Natural killer cell (primary cell): ENCODE measurements around the gene OXCT1. TPM values are rescaled to one million over a fixed set of nuclear protein-coding genes. Genes with fewer than 3 reads are reported as not detected.

Experiments
- ATAC-seq, 3 donors: fragments of 150-1000 bp in 2 of 3; fragments of 200-7000 bp in 1 of 3; cut with Tn5 transposase; 1 replicate in 1 of 3; 2 replicates in 2 of 3; pipeline ENCODE4 v1.10.0; 2021; ENCODE audit warnings: mild to moderate bottlenecking in 2 of 3, moderate library complexity in 2 of 3
- DNase-seq, 2 donors: peaks; one replicate each; pipeline versions ENCODE4 v3.0.0 to v3.0.0-alpha.2; 2013 to 2021; ENCODE audit warnings: mixed read lengths in 1 of 2
- H3K27ac ChIP-seq: one replicate; pipeline ENCODE4 v1.5.1; 2013; ENCODE audit warnings: mild to moderate bottlenecking, low read length
- H3K27me3 ChIP-seq: one replicate; pipeline ENCODE4 v1.6.1; 2013; ENCODE audit warnings: low read length; ENCODE audit not compliant: control insufficient read depth, insufficient read depth
- H3K36me3 ChIP-seq: one replicate; pipeline ENCODE4 v1.6.1; 2013; ENCODE audit warnings: low read length; ENCODE audit not compliant: control insufficient read depth, insufficient read depth
- H3K4me1 ChIP-seq: one replicate; pipeline ENCODE4 v1.6.1; 2013; ENCODE audit warnings: low read length; ENCODE audit not compliant: control insufficient read depth, insufficient read depth
- H3K4me3 ChIP-seq: one replicate; pipeline ENCODE4 v1.5.1; 2013; ENCODE audit warnings: low read length
- H3K9me3 ChIP-seq: one replicate; pipeline ENCODE4 v1.6.1; 2013; ENCODE audit warnings: low read length; ENCODE audit not compliant: control insufficient read depth, insufficient read depth
- H3K27ac Mint-ChIP-seq, 2 donors: one replicate each; pipeline ENCODE4 v1.8.0; 2022; ENCODE audit warnings: mild to moderate bottlenecking in 2 of 2, mixed read lengths in 2 of 2, moderate library complexity in 1 of 2
- H3K27me3 Mint-ChIP-seq, 2 donors: one replicate each; pipeline ENCODE4 v1.8.0; 2022; ENCODE audit warnings: low read depth in 2 of 2, mixed read lengths in 2 of 2
- H3K36me3 Mint-ChIP-seq: one replicate; pipeline ENCODE4 v1.8.0; 2022; ENCODE audit warnings: mixed read lengths
- H3K4me1 Mint-ChIP-seq, 2 donors: one replicate each; pipeline ENCODE4 v1.8.0; 2022; ENCODE audit warnings: mixed read lengths in 2 of 2
- H3K4me3 Mint-ChIP-seq: one replicate; pipeline ENCODE4 v1.8.0; 2022; ENCODE audit warnings: mild to moderate bottlenecking, moderate library complexity, mixed read lengths
- H3K9me3 Mint-ChIP-seq, 2 donors: one replicate each; pipeline ENCODE4 v1.8.0; 2022; ENCODE audit warnings: mixed read lengths in 2 of 2
- CTCF ChIP-seq: fragments of 200-600 bp; IDR thresholded peaks from one replicate; pipeline ENCODE4 v1.8.0; 2022; ENCODE audit warnings: antibody characterized with exemption
- WGBS: methylation state at CpG from one replicate; pipeline ENCODE4 v1.1.7; 2013; ENCODE audit warnings: missing lambda C conversion rate; ENCODE audit not compliant: insufficient coverage; 5-methylcytosine and 5-hydroxymethylcytosine counted together
- intact Hi-C: fragments of 100-400 bp; cut with micrococcal nuclease; formaldehyde crosslinking; loops from one replicate; pipeline ENCODE4 v1.14.2; 2022
- total RNA-seq, 4 donors: library from RNA; stranded (reverse); fragments of 120-200 nt in 1 of 4; gene quantifications; one replicate each; pipeline versions ENCODE4 v1.2.3 to v1.2.4, GENCODE V29; 2013 to 2022

The OXCT1 gene
- total RNA-seq, 3 donors from 2014 or later (not counting 1 experiment from before 2014, with no cell fraction given): 17.1 to 19.9 (median 18.0) TPM

GRCh38 chr5:41832430-41832829 lies 37.8 kb downstream of the OXCT1 start:
- Mint-ChIP-seq H3K4me3 (no peak overlapping the region), H3K27ac (no peak overlapping the region), H3K27me3 (no peaks in the 10 kb centered on the region), H3K4me1 (peaks cover 5 to 24% of the 10 kb centered on the region in 2 donors), H3K36me3 (peaks cover 21% of the 10 kb centered on the region), H3K9me3 (no peaks in the 10 kb centered on the region)
- Histone ChIP-seq H3K9me3 (no peaks in the 10 kb centered on the region), H3K4me1 (no peaks in the 10 kb centered on the region), H3K27me3 (no peaks in the 10 kb centered on the region), H3K27ac (no peak overlapping the region), H3K36me3 (peaks cover 22% of the 10 kb centered on the region), H3K4me3 (no peak overlapping the region)
- ATAC-seq (no peak), DNase-seq (no peak)
- intact Hi-C loops: no loop called here
- TF ChIP-seq CTCF: no peak
- WGBS: 97% methylated on average over 3 of the region's 3 CpGs

GRCh38 chr5:41831155-41831554 lies 39.1 kb downstream of the OXCT1 start:
- H3K27ac ChIP-seq: no peak overlapping the region

GRCh38 chr5:41827792-41828191 lies 42.4 kb downstream of the OXCT1 start:
- H3K27ac Mint-ChIP-seq: no peak overlapping the region
- no peaks in the 10 kb centered on the region for H3K27me3 ChIP-seq
- peaks cover 0 to 7% of the 10 kb centered on the region in 2 donors for H3K4me1 Mint-ChIP-seq
- no peak overlapping the region for H3K4me3 ChIP-seq
- no peak overlapping the region for H3K4me3 Mint-ChIP-seq
- no peaks in the 10 kb centered on the region for H3K9me3 Mint-ChIP-seq
- no peaks in the 10 kb centered on the region for H3K27me3 Mint-ChIP-seq
- no peak for TF ChIP-seq CTCF
- H3K9me3 ChIP-seq: no peaks in the 10 kb centered on the region
- no peak for ATAC-seq
- no peak for DNase-seq
- no peaks in the 10 kb centered on the region for H3K4me1 ChIP-seq
- intact Hi-C loops: no loop called here
- H3K36me3 Mint-ChIP-seq: peaks cover 13% of the 10 kb centered on the region
- WGBS: 100% methylated on average over 1 of the region's 1 CpG
- peaks cover 15% of the 10 kb centered on the region for H3K36me3 ChIP-seq
- H3K27ac ChIP-seq: no peak overlapping the region

More at GRCh38 chr5:41831155-41831554, 39.1 kb downstream of the OXCT1 start:
- Mint-ChIP-seq H3K27me3 (no peaks in the 10 kb centered on the region), H3K9me3 (no peaks in the 10 kb centered on the region), H3K4me1 (peaks cover 5 to 24% of the 10 kb centered on the region in 2 donors), H3K4me3 (no peak overlapping the region), H3K27ac (no peak overlapping the region), H3K36me3 (peaks cover 21% of the 10 kb centered on the region)
- ATAC-seq: no peak
- no peaks in the 10 kb centered on the region for H3K4me1 ChIP-seq
- no peaks in the 10 kb centered on the region for H3K9me3 ChIP-seq
- no peak overlapping the region for H3K4me3 ChIP-seq
- DNase-seq: no peak
- intact Hi-C loops: no loop called here
- H3K27me3 ChIP-seq: no peaks in the 10 kb centered on the region
- peaks cover 19% of the 10 kb centered on the region for H3K36me3 ChIP-seq
- no peak for TF ChIP-seq CTCF
- WGBS: 80% methylated on average over 3 of the region's 3 CpGs

- Histone ChIP-seq H3K4me3 (no peak overlapping the region), H3K36me3 (no peaks in the 10 kb centered on the region), H3K27ac (no peak overlapping the region), H3K27me3 (no peaks in the 10 kb centered on the region), H3K4me1 (no peaks in the 10 kb centered on the region), H3K9me3 (no peaks in the 10 kb centered on the region)
- Mint-ChIP-seq H3K4me3 (no peak overlapping the region), H3K9me3 (no peaks in the 10 kb centered on the region), H3K36me3 (no peaks in the 10 kb centered on the region), H3K4me1 (peaks cover 0 to 16% of the 10 kb centered on the region in 2 donors), H3K27ac (no peak overlapping the region), H3K27me3 (no peaks in the 10 kb centered on the region)
- DNase-seq (no peak), ATAC-seq (no peak)
- WGBS: 90% methylated on average over 2 of the region's 3 CpGs
- no peak for TF ChIP-seq CTCF
- intact Hi-C loops: no loop called here
Measured at GRCh38 chr5:41822036-41822435, 48.2 kb downstream of the OXCT1 start.
